Spleen (tissue), 11 donors: ENCODE measurements around the gene TCTN1. TPM values are rescaled to one million over a fixed set of nuclear protein-coding genes. Genes with fewer than 3 reads are reported as not detected.

Experiments
- DNase-seq: peaks from one replicate; pipeline ENCODE4 v3.0.0-alpha.2; 2020
- H3K27ac ChIP-seq, 8 donors: fragments of 200-600 bp; sonication (generic) in 7 of 8; 1 replicate in 4 of 8; 2 replicates in 4 of 8; pipeline versions ENCODE4 v1.5.0 to v1.8.0; 2016 to 2021; ENCODE audit warnings: inconsistent platforms in 4 of 8, mild to moderate bottlenecking in 4 of 8, moderate library complexity in 1 of 8
- H3K27me3 ChIP-seq, 7 donors: fragments of 200-600 bp; sonication (generic) in 6 of 7; replicated peaks in 1 of 7; 1 replicate in 4 of 7; 2 replicates in 3 of 7; pipeline versions ENCODE4 v1.5.0 to v1.8.0; 2016 to 2021; ENCODE audit warnings: inconsistent platforms in 3 of 7, mild to moderate bottlenecking in 1 of 7
- H3K36me3 ChIP-seq, 6 donors: fragments of 200-600 bp; sonication (generic) in 5 of 6; 1 replicate in 4 of 6; 2 replicates in 2 of 6; pipeline versions ENCODE4 v1.5.0 to v1.8.0; 2016 to 2021; ENCODE audit warnings: inconsistent platforms in 2 of 6
- H3K4me1 ChIP-seq, 6 donors: fragments of 200-600 bp; sonication (generic) in 5 of 6; 1 replicate in 3 of 6; 2 replicates in 3 of 6; pipeline versions ENCODE4 v1.5.0 to v1.8.0; 2016 to 2021; ENCODE audit warnings: inconsistent platforms in 3 of 6
- H3K4me3 ChIP-seq, 8 donors: fragments of 200-600 bp; sonication (generic) in 7 of 8; 1 replicate in 4 of 8; 2 replicates in 4 of 8; pipeline versions ENCODE4 v1.5.0 to v1.8.0; 2016 to 2021; ENCODE audit warnings: inconsistent platforms in 4 of 8, mild to moderate bottlenecking in 4 of 8, moderate library complexity in 2 of 8
- H3K9me3 ChIP-seq, 8 donors: fragments of 200-600 bp; sonication (generic) in 7 of 8; 1 replicate in 4 of 8; 2 replicates in 4 of 8; pipeline versions ENCODE4 v1.5.0 to v1.8.0; 2016 to 2021; ENCODE audit warnings: inconsistent platforms in 4 of 8
- POLR2A ChIP-seq, 3 donors: fragments of 450-650 bp; IDR thresholded peaks; one replicate each; pipeline ENCODE4 v1.5.1; 2017; ENCODE audit warnings: antibody characterized with exemption in 3 of 3, mild to moderate bottlenecking in 1 of 3
- POLR2AphosphoS5 ChIP-seq, 3 donors: sonication (generic); formaldehyde crosslinking; IDR thresholded peaks; one replicate each; pipeline ENCODE4 v1.5.1; 2017; ENCODE audit warnings: antibody characterized with exemption in 3 of 3
- WGBS, 5 donors: extraction: QIAGEN DNeasy Blood & Tissue Kit in 3 of 5; methylation state at CpG; one replicate each; pipeline versions ENCODE4 v1.1.5 to v1.1.7; 2013 to 2018; 5-methylcytosine and 5-hydroxymethylcytosine counted together
- intact Hi-C: fragments of 100-400 bp; cut with DNase I; formaldehyde crosslinking; loops from one replicate; pipeline ENCODE4 v1.15.0; 2023; ENCODE audit warnings: low total_unique reads
- polyA plus RNA-seq, 3 donors: library from polyadenylated mRNA; stranded (reverse); fragments of 200-250 nt; gene quantifications; one replicate each; pipeline ENCODE4 v1.2.1, GENCODE V29; 2013
- total RNA-seq, 7 donors: library from RNA; depleted of rRNA in 3 of 7; stranded (reverse); fragments of >200 nt in 3 of 7; fragmentation: NEBNext Ultra II Directional in 4 of 7; extraction: Animal tissue kit (Norgen Biotek cat#: 25700) in 4 of 7; gene quantifications; one replicate each; pipeline versions ENCODE4 v1.1.0 to v1.2.1, GENCODE V29; 2016 to 2021
- TF ChIP-seq, protein P1 (sequence below), 11 experiments: fragments of 200-600 bp in 7 of 11; fragments of 450-650 bp in 4 of 11; sonication (generic) in 4 of 11; IDR thresholded peaks in 8 of 11; conservative IDR thresholded peaks in 3 of 11; 1 replicate in 7 of 11; 2 replicates in 4 of 11; pipeline versions ENCODE4 v1.4.0 to v1.8.0; 2016 to 2021; ENCODE audit warnings: antibody characterized with exemption in 11 of 11, inconsistent platforms in 4 of 11, mild to moderate bottlenecking in 1 of 11
- donor health status: healthy with polysubstance abuse.
- donor health status: DM: no; HTN: no; CAD: no; lungs with moderate emphysema.
- donor health status: DM: no; HTN: no; CAD: no.
- donor health status: Bipolar disorder and iron deficiency.
- donor health status: healthy.
- donor health status: DM: no; HTN: no; CAD: no.
- donor health status: DM: yes; HTN: yes; CAD: no.

TCTN1 gene
- total and polyA plus RNA-seq, 10 donors: 8.4 to 30.8 (median 24.2) TPM

DNA sequence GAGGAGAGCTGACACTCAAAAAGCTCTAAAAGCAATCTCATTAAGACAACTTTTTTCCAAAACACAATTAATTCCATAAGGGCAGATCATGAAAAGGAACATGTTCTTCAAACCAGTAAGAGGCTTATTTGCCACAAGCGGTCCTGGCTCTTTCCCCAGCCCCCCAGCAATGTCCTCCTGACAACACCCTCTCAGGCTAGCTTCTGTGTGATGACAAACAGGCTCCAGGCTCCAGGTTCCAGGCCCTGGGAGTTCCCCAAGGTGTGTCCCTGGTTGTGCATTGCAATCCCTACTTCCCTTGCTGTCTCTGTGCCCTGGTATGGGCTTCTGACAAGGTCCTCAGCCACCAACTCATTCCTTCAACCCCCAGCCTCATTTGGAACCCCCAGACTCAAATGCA, 66.1 kb downstream of the TCTN1 start:
- DNase-seq: peak; percentile 32
- TF ChIP-seq POLR2A (IDR thresholded peaks at IDR 0.05): no peak
- TF ChIP-seq, protein P1, sequence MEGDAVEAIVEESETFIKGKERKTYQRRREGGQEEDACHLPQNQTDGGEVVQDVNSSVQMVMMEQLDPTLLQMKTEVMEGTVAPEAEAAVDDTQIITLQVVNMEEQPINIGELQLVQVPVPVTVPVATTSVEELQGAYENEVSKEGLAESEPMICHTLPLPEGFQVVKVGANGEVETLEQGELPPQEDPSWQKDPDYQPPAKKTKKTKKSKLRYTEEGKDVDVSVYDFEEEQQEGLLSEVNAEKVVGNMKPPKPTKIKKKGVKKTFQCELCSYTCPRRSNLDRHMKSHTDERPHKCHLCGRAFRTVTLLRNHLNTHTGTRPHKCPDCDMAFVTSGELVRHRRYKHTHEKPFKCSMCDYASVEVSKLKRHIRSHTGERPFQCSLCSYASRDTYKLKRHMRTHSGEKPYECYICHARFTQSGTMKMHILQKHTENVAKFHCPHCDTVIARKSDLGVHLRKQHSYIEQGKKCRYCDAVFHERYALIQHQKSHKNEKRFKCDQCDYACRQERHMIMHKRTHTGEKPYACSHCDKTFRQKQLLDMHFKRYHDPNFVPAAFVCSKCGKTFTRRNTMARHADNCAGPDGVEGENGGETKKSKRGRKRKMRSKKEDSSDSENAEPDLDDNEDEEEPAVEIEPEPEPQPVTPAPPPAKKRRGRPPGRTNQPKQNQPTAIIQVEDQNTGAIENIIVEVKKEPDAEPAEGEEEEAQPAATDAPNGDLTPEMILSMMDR (IDR thresholded peaks at IDR 0.05 in 8 of 11, conservative IDR thresholded peaks at IDR 0.05 in 3 of 11): no peak
- no peak for TF ChIP-seq POLR2AphosphoS5 (IDR thresholded peaks at IDR 0.05)
- Histone ChIP-seq H3K27me3 (no peaks in the 10 kb centered on the region), H3K4me3 (no peak overlapping the region), H3K27ac (peak overlapping the region in 2 of 8 donors; percentile 1 to 55), H3K4me1 (peaks cover 14 to 97% (median 58%) of the 10 kb centered on the region in 6 donors), H3K9me3 (peaks cover 0 to 5% (median under 1%) of the 10 kb centered on the region in 8 donors), H3K36me3 (peaks cover 0 to 71% (median 7%) of the 10 kb centered on the region in 6 donors)
- intact Hi-C loops: no loop called here
- 73 to 88% (median 81%) methylated on average over 1 of the region's 1 CpG for WGBS, 5 donors

DNA sequence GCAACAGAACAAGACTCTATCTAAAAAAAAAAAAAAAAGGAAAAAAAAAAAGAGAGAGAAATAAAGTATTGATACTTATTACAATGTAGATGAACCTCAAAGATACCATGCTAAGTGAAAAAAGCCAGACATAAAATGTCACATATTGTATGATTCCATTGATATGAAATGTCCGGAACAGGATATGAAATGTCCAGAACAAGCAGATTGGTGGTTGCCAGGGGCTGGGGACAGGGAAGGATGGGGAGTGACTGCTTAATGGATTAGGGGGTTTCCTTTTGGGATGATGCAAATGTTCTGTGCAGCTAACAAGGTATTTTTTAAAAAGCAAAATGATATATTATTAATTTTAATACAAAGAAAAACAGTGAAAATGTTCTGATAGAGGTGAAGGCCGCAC, 70.0 kb downstream of the TCTN1 start:
- DNase-seq: no peak
- intact Hi-C loops: no loop called here
- no peaks in the 10 kb centered on the region for H3K9me3 ChIP-seq
- H3K4me3 ChIP-seq: no peak overlapping the region
- H3K27me3 ChIP-seq: peaks cover 0 to 8% (median 0%) of the 10 kb centered on the region in 7 donors
- TF ChIP-seq, protein P1 (IDR thresholded peaks at IDR 0.05 in 8 of 11, conservative IDR thresholded peaks at IDR 0.05 in 3 of 11): no peak
- TF ChIP-seq POLR2AphosphoS5 (IDR thresholded peaks at IDR 0.05) (no peak), POLR2A (IDR thresholded peaks at IDR 0.05) (no peak)
- peaks cover 0 to 65% (median 6%) of the 10 kb centered on the region in 6 donors for H3K36me3 ChIP-seq
- H3K27ac ChIP-seq: peak overlapping the region in 1 of 8 donors; percentile 39
- peaks cover 3 to 97% (median 49%) of the 10 kb centered on the region in 6 donors for H3K4me1 ChIP-seq
- 90 to 98% (median 94%) methylated on average over 2 of the region's 2 CpGs for WGBS, 5 donors

DNA sequence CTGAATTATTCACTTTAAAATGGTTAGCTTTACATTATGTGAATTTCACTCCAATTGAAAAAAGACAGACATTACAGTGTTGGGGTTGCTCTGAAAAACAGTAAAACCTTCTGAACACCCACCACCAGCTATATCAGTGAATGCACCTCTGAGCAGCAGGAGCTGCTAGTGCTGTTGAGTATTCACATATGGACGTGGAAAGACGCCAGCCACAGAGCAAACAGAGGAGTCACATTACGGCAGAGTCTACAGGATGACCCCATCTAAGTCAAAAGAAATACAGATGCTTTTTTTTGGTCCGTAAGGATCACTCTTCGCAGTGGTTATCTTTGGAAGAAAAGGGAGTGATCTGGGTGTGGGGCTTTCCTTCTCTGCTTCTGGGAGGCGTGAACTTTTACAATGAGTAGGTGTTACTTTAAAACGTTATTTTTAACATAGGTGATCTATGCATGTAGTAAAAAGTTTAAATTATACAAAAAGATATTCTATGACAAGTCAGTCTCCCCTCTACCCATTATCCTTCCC, 70.4 kb downstream of the TCTN1 start:
- peaks cover 3 to 97% (median 48%) of the 10 kb centered on the region in 6 donors for H3K4me1 ChIP-seq
- WGBS, 5 donors: 68 to 82% (median 74%) methylated on average over 7 of the region's 7 CpGs
- peak overlapping the region in 3 of 8 donors; percentile 7 to 83 (median 79) for H3K4me3 ChIP-seq
- peak; percentile 11 for DNase-seq
- no peaks in the 10 kb centered on the region for H3K9me3 ChIP-seq
- intact Hi-C loops: no loop called here
- H3K27ac ChIP-seq: peak overlapping the region in 2 of 8 donors; percentile 0 to 39
- TF ChIP-seq POLR2A (IDR thresholded peaks at IDR 0.05) (no peak), POLR2AphosphoS5 (IDR thresholded peaks at IDR 0.05) (no peak)
- TF ChIP-seq, protein P1 (IDR thresholded peaks at IDR 0.05 in 8 of 11, conservative IDR thresholded peaks at IDR 0.05 in 3 of 11): no peak
- peaks cover 0 to 61% (median 6%) of the 10 kb centered on the region in 6 donors for H3K36me3 ChIP-seq
- H3K27me3 ChIP-seq: peaks cover 0 to 11% (median 0%) of the 10 kb centered on the region in 7 donors

DNA sequence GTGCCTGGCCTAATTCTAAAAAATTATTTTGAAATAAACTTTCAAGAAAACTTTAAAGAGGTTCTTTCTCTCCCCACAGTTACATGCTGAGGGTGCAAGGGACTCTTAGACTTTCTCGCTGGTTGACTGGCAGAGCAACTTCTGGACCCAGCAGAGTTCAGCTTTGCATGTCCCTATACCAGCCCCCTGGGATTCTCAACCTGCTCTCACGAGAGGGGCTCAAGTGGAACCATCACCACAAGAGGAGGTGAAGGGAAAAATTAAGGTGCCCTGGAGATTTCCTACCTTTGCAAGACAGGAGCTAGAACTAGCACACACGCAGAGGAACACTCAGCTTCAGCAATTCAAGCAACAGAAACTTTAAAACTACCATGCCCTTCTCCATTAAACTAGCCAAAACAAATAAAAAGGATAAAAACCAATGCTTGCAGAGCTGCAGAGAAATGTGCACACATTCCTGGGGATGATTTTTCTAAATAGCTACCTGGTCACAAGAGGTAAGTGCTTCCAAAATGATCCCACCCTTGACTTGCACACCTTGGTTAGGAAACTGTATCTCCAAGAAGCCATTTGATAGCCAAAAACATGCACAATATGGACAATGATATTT, 72.5 kb downstream of the TCTN1 start:
- WGBS, 5 donors: 66 to 79% (median 73%) methylated on average over 3 of the region's 3 CpGs
- TF ChIP-seq POLR2A (IDR thresholded peaks at IDR 0.05) (no peak), POLR2AphosphoS5 (IDR thresholded peaks at IDR 0.05) (no peak)
- TF ChIP-seq, protein P1 (IDR thresholded peaks at IDR 0.05 in 8 of 11, conservative IDR thresholded peaks at IDR 0.05 in 3 of 11): no peak
- DNase-seq: peak; percentile 36
- Histone ChIP-seq H3K9me3 (no peaks in the 10 kb centered on the region), H3K36me3 (peaks cover 0 to 45% (median 4%) of the 10 kb centered on the region in 6 donors), H3K27me3 (peaks cover 0 to 11% (median 0%) of the 10 kb centered on the region in 7 donors), H3K4me1 (peaks cover 10 to 99% (median 59%) of the 10 kb centered on the region in 6 donors), H3K27ac (peak overlapping the region in 3 of 8 donors; percentile 19 to 94 (median 89)), H3K4me3 (peak overlapping the region in 7 of 8 donors; percentile 23 to 83 (median 64))
- intact Hi-C loops: no loop called here
